Activated T-helper 1 cell treated with anti-CD3 and anti-CD28 coated beads, Interleukin-12 subunit alpha, Interleukin-12 subunit beta, Interleukin-2, Interleukin-4 antibody, amounts not matched to agents 30 ng/mL and 10 ng/mL and 1 ng/mL, durations not matched to agents 14 hours and 24 hours and 36 hours (primary cell): ENCODE results near the gene INPP5A. TPM values are rescaled to one million over a fixed set of nuclear protein-coding genes. Genes with fewer than 3 reads are reported as not detected.

Experiments used
- DNase-seq: peaks from one replicate; pipeline ENCODE4 v3.0.0; 2021; ENCODE audit warnings: low spot score
- H3K27ac Mint-ChIP-seq: one replicate; pipeline ENCODE4 v1.8.0; 2021; ENCODE audit warnings: mild to moderate bottlenecking, mixed read lengths
- H3K27me3 Mint-ChIP-seq: one replicate; pipeline ENCODE4 v1.8.0; 2022; ENCODE audit warnings: mild to moderate bottlenecking, moderate library complexity, mixed read lengths; ENCODE audit not compliant: insufficient read depth
- H3K36me3 Mint-ChIP-seq: one replicate; pipeline ENCODE4 v1.8.0; 2021; ENCODE audit warnings: low read depth, mixed read lengths
- H3K4me1 Mint-ChIP-seq: one replicate; pipeline ENCODE4 v1.8.0; 2021; ENCODE audit warnings: low read depth, mixed read lengths
- H3K4me3 Mint-ChIP-seq: one replicate; pipeline ENCODE4 v1.8.0; 2021; ENCODE audit warnings: mild to moderate bottlenecking, moderate library complexity, mixed read lengths
- H3K9me3 Mint-ChIP-seq: one replicate; pipeline ENCODE4 v1.8.0; 2021; ENCODE audit warnings: mixed read lengths
- intact Hi-C: fragments of 100-400 bp; cut with micrococcal nuclease; formaldehyde crosslinking; loops from one replicate; pipeline ENCODE4 v1.15.1; 2024
- total RNA-seq: library from RNA; stranded (reverse); gene quantifications from 2 replicates; pipeline ENCODE4 v1.2.3, GENCODE V29; 2022

Gene INPP5A
- total RNA-seq, 1 donor from 2014 or later, result 13.4 TPM

- Mint-ChIP-seq H3K4me3 (no peak overlapping the region), H3K36me3 (peaks cover 7% of the 10 kb centered on the region), H3K4me1 (no peaks in the 10 kb centered on the region), H3K9me3 (no peaks in the 10 kb centered on the region), H3K27me3 (no peaks in the 10 kb centered on the region), H3K27ac (no peak overlapping the region)
- intact Hi-C loops, result no loop called here
- no peak for DNase-seq
Observed at GRCh38 chr10:132749371-132749795, 211.8 kb downstream of the INPP5A start.

DNA sequence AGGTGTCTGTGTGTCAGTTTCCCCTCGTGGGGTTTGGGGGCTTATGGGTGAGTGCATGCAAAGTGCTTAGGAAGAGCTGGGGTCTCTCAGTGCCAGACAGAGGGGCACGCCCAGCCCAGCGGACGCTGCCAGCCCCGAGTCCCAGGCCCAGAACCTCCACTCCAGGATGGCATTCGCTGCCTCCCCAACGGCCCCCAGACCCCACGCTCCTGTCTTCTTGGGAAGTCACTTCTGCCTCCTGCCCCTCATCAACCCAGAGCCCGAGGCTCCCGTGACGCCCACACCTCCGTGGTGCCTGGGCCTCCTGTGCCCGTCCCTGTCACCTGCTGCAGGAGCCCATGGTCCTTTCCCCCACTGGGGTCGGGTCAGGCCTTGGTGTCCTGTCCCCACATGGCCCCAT, 213.3 kb downstream of the INPP5A start:
- no peak for DNase-seq
- Mint-ChIP-seq H3K9me3 (peaks cover 7% of the 10 kb centered on the region), H3K27me3 (no peaks in the 10 kb centered on the region), H3K4me3 (no peak overlapping the region), H3K4me1 (no peaks in the 10 kb centered on the region), H3K36me3 (peaks cover 14% of the 10 kb centered on the region), H3K27ac (no peak overlapping the region)
- intact Hi-C loops, result no loop called here

- Mint-ChIP-seq H3K9me3 (peaks cover 7% of the 10 kb centered on the region), H3K4me3 (no peak overlapping the region), H3K36me3 (peaks cover 17% of the 10 kb centered on the region), H3K27ac (no peak overlapping the region), H3K27me3 (no peaks in the 10 kb centered on the region), H3K4me1 (no peaks in the 10 kb centered on the region)
- intact Hi-C loops, result no loop called here
- DNase-seq, result no peak
Observed at GRCh38 chr10:132752378-132752777, 214.8 kb downstream of the INPP5A start.

DNA sequence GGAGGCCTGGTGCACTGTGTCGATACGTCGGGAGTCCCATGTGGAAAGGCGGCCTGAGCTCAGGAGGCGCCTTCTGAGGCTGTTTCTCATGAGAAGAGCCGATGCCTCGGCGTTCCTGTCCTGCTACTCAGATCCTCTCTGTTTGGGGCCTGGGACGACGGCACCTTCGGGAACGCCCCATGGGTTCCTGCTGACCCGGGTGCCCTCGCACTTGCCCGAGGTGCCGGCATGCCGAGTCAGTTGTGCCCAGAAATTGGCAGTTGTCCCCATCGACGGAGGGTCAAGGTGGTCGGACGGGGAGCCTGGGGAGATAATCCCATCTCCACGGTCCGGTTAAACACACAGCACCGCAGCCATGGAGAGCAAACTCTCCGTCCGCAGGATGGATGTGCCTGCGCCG, 215.4 kb downstream of the INPP5A start:
- Mint-ChIP-seq H3K9me3 (peaks cover 7% of the 10 kb centered on the region), H3K4me1 (no peaks in the 10 kb centered on the region), H3K4me3 (no peak overlapping the region), H3K27me3 (no peaks in the 10 kb centered on the region), H3K36me3 (peaks cover 17% of the 10 kb centered on the region), H3K27ac (no peak overlapping the region)
- no peak for DNase-seq
- intact Hi-C loops, result no loop called here

- Mint-ChIP-seq H3K9me3 (peaks cover 7% of the 10 kb centered on the region), H3K4me1 (no peaks in the 10 kb centered on the region), H3K27me3 (no peaks in the 10 kb centered on the region), H3K27ac (no peak overlapping the region), H3K4me3 (no peak overlapping the region), H3K36me3 (peaks cover 17% of the 10 kb centered on the region)
- no peak for DNase-seq
- intact Hi-C loops, result no loop called here
Observed at GRCh38 chr10:132753596-132753995, 216.0 kb downstream of the INPP5A start.

GRCh38 chr10:132754071-132754470, 216.5 kb downstream of the INPP5A start:
- Mint-ChIP-seq H3K27me3 (no peaks in the 10 kb centered on the region), H3K4me3 (no peak overlapping the region), H3K4me1 (no peaks in the 10 kb centered on the region), H3K27ac (no peak overlapping the region), H3K36me3 (peaks cover 17% of the 10 kb centered on the region), H3K9me3 (peaks cover 7% of the 10 kb centered on the region)
- intact Hi-C loops, result no loop called here
- DNase-seq, result no peak

DNA sequence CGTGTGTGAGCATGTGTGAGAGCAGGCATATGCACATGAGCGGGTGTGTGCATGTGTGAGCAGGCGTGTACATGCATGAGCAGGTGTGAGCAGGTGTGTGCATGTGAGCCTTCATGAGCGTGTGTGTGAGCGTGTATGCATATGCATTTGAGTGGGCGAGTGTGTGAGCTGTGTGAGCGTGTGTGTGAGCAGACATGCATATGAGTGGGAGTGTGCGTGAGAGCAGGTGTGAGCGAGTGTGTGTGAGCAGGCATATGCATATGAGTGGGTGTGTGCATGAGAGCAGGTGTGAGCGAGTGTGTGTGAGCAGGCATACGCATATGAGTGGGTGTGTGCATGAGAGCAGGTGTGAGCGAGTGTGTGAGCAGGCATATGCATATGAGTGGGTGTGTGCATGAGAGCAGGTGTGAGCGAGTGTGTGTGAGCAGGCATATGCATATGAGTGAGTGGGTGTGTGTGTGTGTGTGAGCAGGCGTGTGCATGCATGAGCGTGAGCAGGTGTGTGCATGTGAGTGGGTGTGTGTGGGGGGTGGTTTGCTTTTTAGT, 217.7 kb downstream of the INPP5A start:
- Mint-ChIP-seq H3K4me1 (no peaks in the 10 kb centered on the region), H3K36me3 (peaks cover 16% of the 10 kb centered on the region), H3K27ac (no peak overlapping the region), H3K4me3 (no peak overlapping the region), H3K27me3 (no peaks in the 10 kb centered on the region), H3K9me3 (peaks cover 7% of the 10 kb centered on the region)
- DNase-seq, result no peak
- intact Hi-C loops, result no loop called here

GRCh38 chr10:132756591-132756990, 219.0 kb downstream of the INPP5A start:
- H3K4me1 Mint-ChIP-seq, result no peaks in the 10 kb centered on the region
- intact Hi-C loops, result no loop called here
- H3K27ac Mint-ChIP-seq, result no peak overlapping the region
- no peak for DNase-seq
- peaks cover 16% of the 10 kb centered on the region for H3K36me3 Mint-ChIP-seq
- no peak overlapping the region for H3K4me3 Mint-ChIP-seq
- peaks cover 7% of the 10 kb centered on the region for H3K9me3 Mint-ChIP-seq
- H3K27me3 Mint-ChIP-seq, result no peaks in the 10 kb centered on the region

GRCh38 chr10:132757171-132757570, 219.6 kb downstream of the INPP5A start:
- Mint-ChIP-seq H3K27me3 (no peaks in the 10 kb centered on the region), H3K4me3 (no peak overlapping the region), H3K4me1 (peaks cover 5% of the 10 kb centered on the region), H3K27ac (no peak overlapping the region), H3K36me3 (peaks cover 16% of the 10 kb centered on the region), H3K9me3 (peaks cover 7% of the 10 kb centered on the region)
- intact Hi-C loops, result no loop called here
- no peak for DNase-seq

GRCh38 chr10:132758865-132759264, 221.3 kb downstream of the INPP5A start:
- no peak for DNase-seq
- H3K36me3 Mint-ChIP-seq, result peaks cover 17% of the 10 kb centered on the region
- H3K27ac Mint-ChIP-seq, result no peak overlapping the region
- H3K4me1 Mint-ChIP-seq, result peaks cover 11% of the 10 kb centered on the region
- intact Hi-C loops, result no loop called here
- H3K27me3 Mint-ChIP-seq, result no peaks in the 10 kb centered on the region
- H3K4me3 Mint-ChIP-seq, result no peak overlapping the region
- peaks cover 7% of the 10 kb centered on the region for H3K9me3 Mint-ChIP-seq

- no peaks in the 10 kb centered on the region for H3K27me3 Mint-ChIP-seq
- H3K4me3 Mint-ChIP-seq, result no peak overlapping the region
- intact Hi-C loops, result loop anchor here (5.0 kb wide), 1 partner anchor 201 kb away; no protein-coding TSS in a partner anchor
- H3K4me1 Mint-ChIP-seq, result peaks cover 11% of the 10 kb centered on the region
- peak overlapping the region; percentile 4 for H3K27ac Mint-ChIP-seq
- DNase-seq, result no peak
- H3K36me3 Mint-ChIP-seq, result peaks cover 10% of the 10 kb centered on the region
- H3K9me3 Mint-ChIP-seq, result no peaks in the 10 kb centered on the region
Observed at GRCh38 chr10:132761395-132762060, 223.9 kb downstream of the INPP5A start.

GRCh38 chr10:132762267-132762666, 224.7 kb downstream of the INPP5A start:
- no peak for DNase-seq
- Mint-ChIP-seq H3K27me3 (no peaks in the 10 kb centered on the region), H3K27ac (peak overlapping the region; percentile 4), H3K9me3 (no peaks in the 10 kb centered on the region), H3K4me3 (no peak overlapping the region), H3K4me1 (peaks cover 11% of the 10 kb centered on the region), H3K36me3 (peaks cover 10% of the 10 kb centered on the region)
- intact Hi-C loops, result loop anchor here (5.0 kb wide), 1 partner anchor 200 kb away; no protein-coding TSS in a partner anchor

GRCh38 chr10:132763545-132763944, 226.0 kb downstream of the INPP5A start:
- H3K9me3 Mint-ChIP-seq, result no peaks in the 10 kb centered on the region
- H3K27me3 Mint-ChIP-seq, result no peaks in the 10 kb centered on the region
- peaks cover 11% of the 10 kb centered on the region for H3K4me1 Mint-ChIP-seq
- H3K27ac Mint-ChIP-seq, result no peak overlapping the region
- H3K4me3 Mint-ChIP-seq, result no peak overlapping the region
- intact Hi-C loops, result loop anchor here (5.0 kb wide), 1 partner anchor 199 kb away; no protein-coding TSS in a partner anchor
- peaks cover 10% of the 10 kb centered on the region for H3K36me3 Mint-ChIP-seq
- DNase-seq, result no peak
